ENCODE results near the gene TMEM62.

TMEM62 gene

DNA sequence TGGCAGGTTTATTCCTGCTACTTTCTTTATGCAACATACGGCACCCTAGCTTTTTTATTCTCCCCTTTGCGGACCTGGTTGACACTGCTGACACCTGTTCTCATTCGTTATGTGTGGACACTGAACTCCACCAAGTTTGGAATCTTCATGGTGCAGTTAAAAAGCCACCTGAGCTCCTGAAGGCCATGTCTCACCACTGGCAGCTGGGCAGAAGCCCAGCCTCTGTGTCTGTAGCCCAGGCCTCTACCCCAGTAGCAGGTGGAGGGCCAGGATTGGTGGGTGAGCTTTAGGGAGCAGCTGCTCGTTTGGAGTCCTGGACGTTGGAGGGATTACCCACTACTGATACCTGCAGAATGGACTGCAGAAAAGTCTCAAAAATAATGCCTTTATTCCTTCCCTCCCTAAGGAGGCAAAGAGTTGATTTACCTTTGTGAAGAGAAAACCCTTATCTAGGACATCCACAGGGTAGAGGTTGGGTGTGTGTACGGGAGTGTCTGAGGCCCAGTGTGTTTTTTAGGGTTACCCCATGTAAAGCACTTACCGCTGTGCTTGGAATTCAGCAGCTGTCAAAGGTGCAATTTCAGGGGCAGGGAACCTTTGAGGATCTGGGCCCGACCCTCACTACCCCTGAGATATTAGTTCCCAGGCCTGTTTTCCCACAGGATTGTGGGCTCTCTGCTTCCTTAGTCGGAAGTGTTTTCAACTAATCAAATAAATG lies 51.2 kb downstream of the TMEM62 start:
- peak overlapping the region; percentile 81 for H3K4me3 ChIP-seq (ENCODE audit: low read depth, low read length)
- TF ChIP-seq, protein P1, sequence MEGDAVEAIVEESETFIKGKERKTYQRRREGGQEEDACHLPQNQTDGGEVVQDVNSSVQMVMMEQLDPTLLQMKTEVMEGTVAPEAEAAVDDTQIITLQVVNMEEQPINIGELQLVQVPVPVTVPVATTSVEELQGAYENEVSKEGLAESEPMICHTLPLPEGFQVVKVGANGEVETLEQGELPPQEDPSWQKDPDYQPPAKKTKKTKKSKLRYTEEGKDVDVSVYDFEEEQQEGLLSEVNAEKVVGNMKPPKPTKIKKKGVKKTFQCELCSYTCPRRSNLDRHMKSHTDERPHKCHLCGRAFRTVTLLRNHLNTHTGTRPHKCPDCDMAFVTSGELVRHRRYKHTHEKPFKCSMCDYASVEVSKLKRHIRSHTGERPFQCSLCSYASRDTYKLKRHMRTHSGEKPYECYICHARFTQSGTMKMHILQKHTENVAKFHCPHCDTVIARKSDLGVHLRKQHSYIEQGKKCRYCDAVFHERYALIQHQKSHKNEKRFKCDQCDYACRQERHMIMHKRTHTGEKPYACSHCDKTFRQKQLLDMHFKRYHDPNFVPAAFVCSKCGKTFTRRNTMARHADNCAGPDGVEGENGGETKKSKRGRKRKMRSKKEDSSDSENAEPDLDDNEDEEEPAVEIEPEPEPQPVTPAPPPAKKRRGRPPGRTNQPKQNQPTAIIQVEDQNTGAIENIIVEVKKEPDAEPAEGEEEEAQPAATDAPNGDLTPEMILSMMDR (IDR thresholded peaks at IDR 0.05; ENCODE audit: low read depth, low read length): no peak

GRCh38 chr15:43185157-43186002 lies 52.0 kb downstream of the TMEM62 start, which contains the start of gene CCNDBP1:
Gene CCNDBP1, plus strand, starts transcription at chr15:43185403. Its CDS starts 96 bp downstream, at chr15:43185499.
- TF ChIP-seq, protein P1 (IDR thresholded peaks at IDR 0.05; ENCODE audit: low read depth, low read length): peak; percentile 30; the same call in 1 of the 2 replicates
- peak within 1 kb of the TSS; percentile 81 for H3K4me3 ChIP-seq (ENCODE audit: low read depth, low read length)

DNA sequence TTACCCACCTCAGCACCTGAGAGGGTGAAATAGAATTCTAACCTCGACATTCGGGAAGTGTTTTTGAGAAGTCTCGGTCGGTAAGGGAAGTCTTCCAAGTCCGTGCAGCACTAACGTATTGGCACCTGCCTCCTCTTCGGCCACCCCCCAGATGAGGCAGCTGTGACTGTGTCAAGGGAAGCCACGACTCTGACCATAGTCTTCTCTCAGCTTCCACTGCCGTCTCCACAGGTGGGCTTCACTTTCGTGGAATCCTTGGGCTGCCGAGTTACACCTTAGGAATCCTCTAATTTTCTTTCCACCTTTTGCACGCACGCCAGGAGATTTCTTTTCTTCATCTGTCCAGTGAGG lies 52.6 kb downstream of the TMEM62 start:
- peak overlapping the region; percentile 81 for H3K4me3 ChIP-seq (ENCODE audit: low read depth, low read length)
- TF ChIP-seq, protein P1 (IDR thresholded peaks at IDR 0.05; ENCODE audit: low read depth, low read length): no peak

- TF ChIP-seq, protein P1 (IDR thresholded peaks at IDR 0.05; ENCODE audit: low read depth, low read length): peak; percentile 55
- no peak overlapping the region for H3K4me3 ChIP-seq (ENCODE audit: low read depth, low read length)
Observed at GRCh38 chr15:43187544-43188155, 54.3 kb downstream of the TMEM62 start.

DNA sequence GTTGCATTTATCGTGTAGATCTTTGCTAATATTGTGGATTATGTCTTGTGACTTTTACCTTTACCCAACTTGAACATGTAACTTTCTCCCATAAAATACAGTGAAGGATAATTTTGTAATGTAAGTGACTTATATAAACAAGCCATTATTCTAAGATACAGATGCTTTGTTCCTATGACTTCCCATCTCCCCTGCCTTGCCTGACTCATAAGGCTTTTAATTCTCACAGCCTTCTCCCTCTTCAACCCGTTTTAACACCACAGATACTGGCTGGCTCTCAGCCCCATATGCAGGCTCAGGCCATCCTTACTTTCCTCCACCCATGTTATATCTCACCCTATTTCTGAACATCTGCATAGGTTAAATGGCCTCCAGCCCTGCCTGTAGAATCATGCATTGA lies 55.9 kb downstream of the TMEM62 start:
- H3K4me3 ChIP-seq (ENCODE audit: low read depth, low read length): no peak overlapping the region
- TF ChIP-seq, protein P1 (IDR thresholded peaks at IDR 0.05; ENCODE audit: low read depth, low read length): no peak

DNA sequence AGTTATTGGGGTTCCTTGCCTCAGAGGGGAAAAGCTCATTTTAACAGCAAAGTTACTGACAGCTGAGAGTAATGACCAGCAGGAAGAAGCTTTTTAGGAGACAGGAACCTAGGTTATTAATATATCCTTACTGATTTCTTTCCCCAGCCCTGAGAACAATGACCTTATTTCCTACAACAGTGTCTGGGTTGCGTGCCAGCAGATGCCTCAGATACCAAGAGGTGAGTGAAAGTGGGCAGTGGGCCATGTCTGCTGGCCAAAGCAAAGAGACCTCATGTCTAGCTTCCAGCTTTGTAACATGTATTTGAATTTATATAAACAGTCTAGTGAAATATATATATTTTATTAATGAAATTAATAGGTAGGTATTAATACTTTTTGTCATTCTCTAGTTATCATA lies 56.8 kb downstream of the TMEM62 start:
- H3K4me3 ChIP-seq (ENCODE audit: low read depth, low read length): no peak overlapping the region
- TF ChIP-seq, protein P1 (IDR thresholded peaks at IDR 0.05; ENCODE audit: low read depth, low read length): no peak
